Right kidney (tissue), 9 donors: ENCODE data around the gene RAB3A.
A peak's percentile ranks its signal among the peaks of the same experiment; 100 is the strongest.

Experiments used
- DNase-seq: peaks from one replicate; pipeline ENCODE4 v3.0.0-alpha.2; 2016
- long read RNA-seq, 8 donors: transcript quantifications; one replicate each; lab custom pipeline, GENCODE V29; 2026

Gene RAB3A, protein sequence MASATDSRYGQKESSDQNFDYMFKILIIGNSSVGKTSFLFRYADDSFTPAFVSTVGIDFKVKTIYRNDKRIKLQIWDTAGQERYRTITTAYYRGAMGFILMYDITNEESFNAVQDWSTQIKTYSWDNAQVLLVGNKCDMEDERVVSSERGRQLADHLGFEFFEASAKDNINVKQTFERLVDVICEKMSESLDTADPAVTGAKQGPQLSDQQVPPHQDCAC
- long read RNA-seq, donor 1, partial matches to known transcripts = 0 of 1 reads
- long read RNA-seq, donor 1, other reads (novel, unspliced or antisense) = 0 of 1 reads
- long read RNA-seq, donor 2, partial matches to known transcripts = 0 of 2 reads
- long read RNA-seq, donor 2, other reads (novel, unspliced or antisense) = 0 of 2 reads
- long read RNA-seq, donor 3, partial matches to known transcripts = 0 of 2 reads
- long read RNA-seq, donor 3, other reads (novel, unspliced or antisense) = 0 of 2 reads
- long read RNA-seq, donor 4 = 0 reads
- long read RNA-seq, donor 5, partial matches to known transcripts = 0 of 3 reads
- long read RNA-seq, donor 5, other reads (novel, unspliced or antisense) = 0 of 3 reads
- long read RNA-seq, donor 6, partial matches to known transcripts = 0 of 2 reads
- long read RNA-seq, donor 6, other reads (novel, unspliced or antisense) = 0 of 2 reads
- long read RNA-seq, donor 7 = 0 reads
- long read RNA-seq, donor 8, partial matches to known transcripts = 0 of 3 reads
- long read RNA-seq, donor 8, other reads (novel, unspliced or antisense) = 0 of 3 reads

DNA sequence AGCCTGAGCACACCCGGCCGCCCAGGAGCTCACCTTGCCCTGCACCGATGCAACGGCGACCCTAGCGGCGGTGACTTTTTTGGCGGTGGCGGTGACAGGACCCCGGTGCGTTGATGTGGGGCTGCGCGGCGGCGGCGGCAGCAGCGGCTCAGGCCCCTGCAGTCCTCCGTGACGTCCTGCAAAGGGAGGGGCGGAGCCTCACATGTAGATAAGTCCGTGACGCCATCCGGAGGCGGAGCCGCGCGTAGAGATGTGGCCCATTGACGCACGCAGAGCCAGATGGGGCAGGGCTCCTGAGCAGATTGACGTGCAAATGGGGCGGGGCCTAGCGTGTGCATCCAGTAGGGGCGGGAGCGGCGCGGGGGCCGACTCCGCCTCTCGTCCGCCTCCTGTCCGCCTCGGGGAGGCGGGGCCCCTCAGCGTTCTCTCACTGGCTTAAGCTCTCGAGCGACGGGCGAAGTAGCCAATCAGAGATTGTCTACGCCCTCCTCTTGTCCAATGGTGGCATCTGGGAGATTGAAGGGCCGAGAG lies at the start of gene RAB3A:
RAB3A (minus strand) TSS at position 180 of the 531 bp plus-strand sequence. CDS start 1,302 bp downstream, outside the sequence.
- DNase-seq = peak; percentile 95

DNA sequence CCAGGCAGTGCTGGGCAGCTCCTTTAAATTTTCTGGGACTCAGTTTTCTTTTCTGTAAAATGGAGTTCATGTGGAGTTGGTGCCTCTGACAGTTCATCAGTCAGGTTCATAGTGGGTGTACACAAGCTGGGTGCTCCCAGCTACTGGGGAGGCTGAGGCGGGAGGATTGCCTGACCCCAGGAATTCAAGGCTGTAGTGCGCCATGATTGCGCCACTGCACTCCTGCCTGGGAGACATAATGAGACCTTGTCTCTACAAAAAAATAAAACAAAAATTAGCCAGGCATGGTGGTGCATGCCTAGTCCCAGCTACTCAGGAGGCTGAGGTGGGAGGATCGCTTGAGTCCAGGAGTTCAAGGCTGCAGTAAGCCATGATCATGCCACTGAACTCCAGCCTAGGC lies 49.3 kb upstream of the RAB3A start:
- no peak for DNase-seq

GRCh38 chr19:18252370-18252717 lies 48.5 kb upstream of the RAB3A start:
- DNase-seq = no peak

- DNase-seq = no peak
Observed at GRCh38 chr19:18251587-18252369, 47.9 kb upstream of the RAB3A start.

GRCh38 chr19:18249834-18250233 lies 46.0 kb upstream of the RAB3A start:
- DNase-seq = no peak

DNA sequence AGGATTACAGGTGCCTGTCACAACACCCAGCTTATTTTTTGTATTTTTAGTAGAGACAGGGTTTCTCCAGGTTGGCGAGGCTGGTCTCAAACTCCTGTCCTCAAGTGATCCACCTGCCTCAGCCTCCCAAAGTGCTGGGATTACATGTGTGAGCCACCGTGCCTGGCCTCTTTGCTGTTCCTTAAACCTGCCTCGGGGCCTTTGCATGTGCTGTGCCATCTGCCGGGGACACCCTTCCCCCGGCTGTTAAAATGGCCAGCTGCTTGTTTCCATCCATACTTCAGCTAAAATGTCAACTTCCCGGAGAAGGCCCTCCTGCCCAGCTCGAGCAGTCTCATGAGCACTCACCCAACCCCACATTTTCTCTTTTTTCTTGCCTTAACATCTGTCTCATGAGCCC lies 41.5 kb upstream of the RAB3A start:
- no peak for DNase-seq

GRCh38 chr19:18239303-18239702 lies 35.5 kb upstream of the RAB3A start:
- DNase-seq = no peak

- DNase-seq = no peak
Observed at GRCh38 chr19:18234194-18234593, 30.4 kb upstream of the RAB3A start.

DNA sequence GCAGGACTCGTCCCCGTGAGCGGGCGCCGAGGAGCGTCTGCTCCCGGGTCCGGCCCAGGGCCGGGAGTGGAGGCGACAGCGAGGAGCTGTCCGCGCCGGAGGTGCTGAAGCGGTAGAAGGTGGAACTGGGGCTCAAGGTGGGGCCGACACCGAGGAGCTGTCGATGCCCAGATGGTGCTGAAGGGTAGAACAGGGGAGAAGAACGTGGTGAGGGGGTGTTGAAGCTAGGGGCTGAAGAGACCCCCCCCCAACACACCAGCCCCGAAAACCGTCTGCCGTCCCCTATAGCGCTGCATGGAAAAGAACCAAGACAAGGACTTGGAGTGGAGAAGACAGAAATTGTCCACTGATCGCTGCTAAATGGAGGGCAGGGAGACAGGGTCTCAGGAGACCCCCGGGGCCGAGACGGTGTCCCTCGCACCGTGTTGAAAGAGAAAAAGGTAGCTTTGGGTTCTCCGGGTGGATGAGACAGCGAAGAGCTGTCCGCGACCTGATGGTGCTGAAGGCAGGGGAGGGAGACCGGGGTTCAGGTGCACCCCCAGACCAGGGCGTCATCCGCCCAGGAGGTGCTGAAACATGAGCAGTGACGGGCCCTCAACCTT lies 29.5 kb upstream of the RAB3A start:
- no peak for DNase-seq

- peak; percentile 76 for DNase-seq
Observed at GRCh38 chr19:18232540-18233223, 28.8 kb upstream of the RAB3A start.

DNA sequence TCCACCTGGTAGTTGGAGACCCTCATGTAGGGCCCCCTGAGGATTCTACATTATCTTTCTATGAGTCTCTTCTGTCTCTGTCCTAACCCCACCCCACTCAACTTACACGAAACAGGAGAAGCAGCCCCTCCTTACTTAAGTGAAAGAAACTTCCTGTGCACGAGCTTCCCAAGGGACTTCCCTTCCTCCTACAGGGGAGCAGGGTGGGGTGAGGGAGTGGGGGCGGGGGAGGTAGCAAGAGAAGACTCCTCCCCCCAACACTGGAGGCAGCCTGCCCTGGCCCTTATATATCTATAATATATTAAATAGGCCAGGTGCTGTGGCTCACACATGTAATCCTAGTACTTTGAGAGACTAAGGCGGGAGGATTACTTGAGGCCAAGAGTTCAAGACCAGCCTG lies 27.9 kb upstream of the RAB3A start:
- DNase-seq = no peak

DNA sequence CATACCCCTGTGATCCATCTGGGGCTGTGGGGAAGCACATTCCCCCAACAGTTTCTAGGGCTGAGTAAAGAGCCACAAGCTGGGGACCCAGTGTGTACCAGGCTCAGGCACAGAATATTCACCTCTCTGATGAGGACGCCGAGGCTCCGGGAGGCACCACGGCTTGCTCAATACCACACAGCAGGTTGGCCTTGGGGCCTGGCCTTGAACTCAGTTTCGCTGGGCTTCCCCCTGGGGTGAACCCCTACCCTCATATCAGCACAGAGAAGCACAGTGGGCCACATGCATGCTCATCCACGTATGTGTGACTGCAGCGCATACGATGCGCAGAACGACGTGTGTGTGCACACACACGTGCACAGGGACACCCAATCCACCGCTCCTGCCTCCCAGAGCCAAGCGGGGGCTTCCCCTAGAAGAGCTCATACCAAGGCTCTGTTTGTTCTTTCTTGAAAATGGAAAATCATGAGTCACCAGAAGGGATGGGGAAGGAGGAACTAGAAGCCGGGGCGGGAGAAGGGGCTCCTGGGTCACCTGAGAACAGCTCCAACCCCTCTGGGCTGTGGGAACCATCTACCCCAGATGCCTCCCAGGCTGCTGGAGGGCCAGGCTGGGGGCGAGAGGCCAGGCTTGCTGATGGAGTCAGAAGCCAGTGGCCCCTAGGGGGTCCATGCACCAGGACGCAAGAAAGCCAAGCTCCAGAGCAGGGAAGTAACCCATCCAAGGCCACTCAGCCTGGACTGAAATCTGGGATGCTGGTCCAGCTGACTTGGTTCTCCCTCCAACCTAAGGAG lies 27.3 kb upstream of the RAB3A start:
- DNase-seq = no peak

- no peak for DNase-seq
Observed at GRCh38 chr19:18229915-18230314, 26.1 kb upstream of the RAB3A start.

DNA sequence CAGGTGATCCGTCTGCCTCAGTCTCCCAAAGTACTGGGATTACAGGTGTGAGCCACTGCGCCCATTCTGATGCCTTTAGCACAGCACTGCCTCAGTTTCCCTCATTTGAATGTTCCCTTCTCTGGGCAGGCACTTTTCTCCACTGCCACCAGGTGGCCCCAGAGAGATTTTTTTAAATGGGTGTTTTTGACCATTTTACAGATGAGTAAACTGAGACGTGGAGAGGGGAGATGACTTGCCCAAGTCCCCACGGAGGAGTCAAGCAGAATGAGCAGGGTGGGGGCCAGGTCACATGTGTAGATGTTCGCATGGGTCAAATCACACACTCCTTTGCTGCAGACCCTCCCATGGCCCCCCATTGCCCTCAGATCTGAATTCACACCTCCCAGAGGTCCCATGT lies 25.6 kb upstream of the RAB3A start:
- no peak for DNase-seq

DNA sequence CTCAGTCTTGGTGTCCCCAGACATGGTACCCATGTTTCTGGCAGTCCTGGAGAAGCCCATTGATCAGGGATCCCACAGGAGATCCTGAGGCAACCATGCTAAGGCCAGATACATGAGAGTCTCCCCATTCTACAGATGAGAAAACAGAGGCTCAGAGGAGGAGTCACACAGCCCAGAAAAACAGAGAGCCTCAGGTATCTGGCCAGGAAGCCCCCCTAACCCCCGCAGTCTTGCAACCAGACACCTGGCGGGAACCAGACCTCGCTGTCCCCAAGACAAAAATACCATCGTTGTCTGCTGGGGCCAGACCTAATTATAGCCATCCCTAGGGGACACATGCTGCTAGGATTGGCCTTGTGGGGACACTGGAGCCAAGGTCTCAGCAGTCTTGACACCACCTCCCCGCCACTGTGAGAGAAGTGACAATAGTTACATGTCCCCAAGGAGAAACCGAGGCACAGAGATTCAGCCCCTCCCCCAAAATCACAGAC lies 24.0 kb upstream of the RAB3A start:
- DNase-seq = no peak

GRCh38 chr19:18226956-18227780 lies 23.3 kb upstream of the RAB3A start:
- no peak for DNase-seq

DNA sequence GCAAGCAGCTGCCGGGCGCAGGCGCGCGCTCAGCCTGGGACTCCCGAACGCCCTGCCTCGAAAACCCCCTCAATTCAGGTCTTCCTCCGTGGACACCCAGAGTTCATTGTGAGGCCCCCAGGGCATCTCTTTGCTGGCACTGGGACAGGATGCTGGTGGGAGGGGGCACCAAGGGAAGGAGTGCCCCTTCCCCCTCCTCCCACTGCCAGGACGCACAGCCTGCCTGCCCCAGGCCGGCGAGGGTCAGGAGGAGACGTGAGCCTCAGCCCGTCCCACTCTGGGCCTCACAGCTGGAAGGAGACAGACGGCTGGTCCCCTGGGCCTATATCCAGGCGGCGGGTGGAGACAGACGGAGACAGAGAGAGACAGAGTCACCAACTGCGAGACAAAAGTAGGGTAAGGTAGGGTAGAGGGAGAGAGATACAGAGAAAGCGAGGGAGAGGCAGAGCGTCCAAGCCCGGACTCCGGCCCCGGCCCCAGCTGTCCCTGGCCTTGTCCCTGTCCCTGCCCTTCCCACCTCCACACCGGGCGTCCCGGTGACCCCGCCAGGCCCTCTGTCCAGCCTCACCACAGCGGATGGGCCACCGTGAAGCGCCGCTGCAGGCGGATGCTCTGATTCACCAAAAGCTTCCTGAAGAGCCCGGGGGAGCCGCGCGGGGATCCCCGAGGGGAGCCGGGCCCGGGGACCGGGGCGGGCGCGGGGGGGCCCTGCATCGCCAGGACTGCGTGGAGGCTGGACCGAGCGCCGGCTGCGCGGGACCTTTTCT lies 22.0 kb upstream of the RAB3A start, which contains the start of gene PDE4C:
PDE4C (minus strand) TSS at position 737 of the 767 bp plus-strand sequence; CDS start at position 714, 23 bp downstream.
- DNase-seq = peak; percentile 59

DNA sequence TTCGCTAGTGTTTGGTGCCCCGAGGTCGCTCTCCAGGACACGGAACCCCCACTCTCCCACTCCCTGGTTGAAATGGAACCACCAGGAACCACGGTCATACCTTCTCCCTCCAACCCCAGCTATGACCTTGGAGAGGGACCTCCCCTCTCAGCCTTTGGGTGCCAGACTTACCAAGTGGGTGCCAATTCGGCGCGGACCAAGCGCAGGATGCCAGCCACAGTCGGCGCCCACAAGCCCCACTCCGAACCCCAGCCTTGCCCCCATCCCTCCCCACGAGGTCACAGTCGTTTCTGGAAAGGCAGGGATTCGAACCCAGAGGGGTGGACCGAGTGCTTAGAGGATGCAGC lies 21.5 kb upstream of the RAB3A start:
- no peak for DNase-seq
